GM12891 (cell line): ENCODE results near the gene TYRO3.

Experiments used
- PAX5 ChIP-seq: IDR thresholded peaks from 2 replicates; pipeline ENCODE4 v1.6.1; 2011; ENCODE audit warnings: low read length, moderate library complexity, mild to moderate bottlenecking; ENCODE audit not compliant: insufficient read depth, severe bottlenecking
- POLR2A ChIP-seq: IDR thresholded peaks from 2 replicates; pipeline ENCODE4 v1.6.1; 2011; ENCODE audit warnings: low read depth, low read length, control low read depth
- POLR2AphosphoS5 ChIP-seq: IDR thresholded peaks from 2 replicates; pipeline ENCODE4 v1.6.1; 2011; ENCODE audit warnings: low read depth, low read length, control low read depth
- POU2F2 ChIP-seq: IDR thresholded peaks from 2 replicates; pipeline ENCODE4 v1.6.1; 2011; ENCODE audit warnings: low read depth, mild to moderate bottlenecking, control low read depth, low read length, moderate library complexity
- SPI1 ChIP-seq: IDR thresholded peaks from 2 replicates; pipeline ENCODE4 v1.6.1; 2011; ENCODE audit warnings: low read depth, low read length, control low read depth
- TAF1 ChIP-seq: IDR thresholded peaks from 2 replicates; pipeline ENCODE4 v1.6.1; 2011; ENCODE audit warnings: low read depth, low read length, control low read depth

DNA sequence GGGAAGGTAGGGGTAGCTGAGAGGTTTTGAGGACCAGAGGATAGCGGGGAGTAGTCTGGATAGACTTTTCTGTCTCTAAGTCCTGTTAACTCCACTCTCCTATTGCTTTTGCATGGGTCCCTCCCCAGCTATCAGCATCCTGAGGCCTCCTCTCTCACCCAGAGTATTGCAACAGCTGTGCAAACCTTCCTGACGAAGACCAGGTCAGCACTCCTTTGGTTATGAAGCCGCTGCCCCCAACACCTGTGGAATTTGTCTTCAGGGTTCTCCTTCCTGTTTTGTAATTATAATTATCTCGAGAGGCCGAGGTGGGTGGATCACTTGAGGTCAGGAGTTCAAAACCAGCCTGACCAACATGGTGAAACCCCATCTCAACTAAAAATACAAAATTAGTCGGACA is 24.8 kb downstream of the TYRO3 start:
- TF ChIP-seq POLR2A = no peak
- no peak for TF ChIP-seq TAF1
- TF ChIP-seq POLR2AphosphoS5 = no peak
- no peak for TF ChIP-seq SPI1
- TF ChIP-seq POU2F2 = no peak
- TF ChIP-seq PAX5 = no peak
